Endothelial cell (in vitro differentiated cells): ENCODE measurements around the gene CRABP2. TPM values are rescaled to one million over a fixed set of nuclear protein-coding genes. Genes with fewer than 3 reads are reported as not detected.

Experiments used
- DNase-seq: peaks from one replicate; pipeline ENCODE4 v3.0.0; 2021; ENCODE audit warnings: low spot score
- H3K27ac Mint-ChIP-seq: one replicate; pipeline ENCODE4 v1.8.0; 2021; ENCODE audit warnings: mixed read lengths, inconsistent platforms; ENCODE audit not compliant: unreplicated experiment
- H3K27me3 Mint-ChIP-seq: one replicate; pipeline ENCODE4 v1.8.0; 2021; ENCODE audit warnings: mild to moderate bottlenecking, moderate library complexity, mixed read lengths, inconsistent platforms; ENCODE audit not compliant: unreplicated experiment
- H3K36me3 Mint-ChIP-seq: one replicate; pipeline ENCODE4 v1.8.0; 2021; ENCODE audit warnings: mild to moderate bottlenecking, low read depth, mixed read lengths, inconsistent platforms; ENCODE audit not compliant: unreplicated experiment
- H3K4me1 Mint-ChIP-seq: one replicate; pipeline ENCODE4 v1.8.0; 2021; ENCODE audit warnings: mild to moderate bottlenecking, mixed read lengths, inconsistent platforms; ENCODE audit not compliant: unreplicated experiment
- H3K4me3 Mint-ChIP-seq: one replicate; pipeline ENCODE4 v1.8.0; 2021; ENCODE audit warnings: mild to moderate bottlenecking, mixed read lengths, inconsistent platforms; ENCODE audit not compliant: unreplicated experiment
- H3K9me3 Mint-ChIP-seq: one replicate; pipeline ENCODE4 v1.8.0; 2021; ENCODE audit warnings: mixed read lengths, inconsistent platforms; ENCODE audit not compliant: unreplicated experiment
- CTCF ChIP-seq: fragments of 200-600 bp; sonication (generic); IDR thresholded peaks from one replicate; pipeline ENCODE4 v1.5.0; 2021; ENCODE audit warnings: antibody characterized with exemption; ENCODE audit not compliant: unreplicated experiment
- total RNA-seq: library from RNA; stranded (reverse); fragmentation: NEBNext Ultra II Directional; extraction: Animal tissue kit (Norgen Biotek cat#: 25700); gene quantifications from one replicate; pipeline ENCODE4 v1.2.1, GENCODE V29; 2021; ENCODE audit not compliant: unreplicated experiment

Gene CRABP2
- total RNA-seq, 1 donor from 2014 or later = 9.5 TPM

GRCh38 chr1:156751451-156751756 is 46.0 kb upstream of the CRABP2 start, which contains the start of gene HDGF:
Gene HDGF (minus strand): TSS chr1:156751675. CDS start chr1:156751429, 246 bp downstream.
- no peak for DNase-seq
- H3K4me1 Mint-ChIP-seq = peaks cover 48% of the 10 kb centered on the region
- TF ChIP-seq CTCF = no peak

DNA sequence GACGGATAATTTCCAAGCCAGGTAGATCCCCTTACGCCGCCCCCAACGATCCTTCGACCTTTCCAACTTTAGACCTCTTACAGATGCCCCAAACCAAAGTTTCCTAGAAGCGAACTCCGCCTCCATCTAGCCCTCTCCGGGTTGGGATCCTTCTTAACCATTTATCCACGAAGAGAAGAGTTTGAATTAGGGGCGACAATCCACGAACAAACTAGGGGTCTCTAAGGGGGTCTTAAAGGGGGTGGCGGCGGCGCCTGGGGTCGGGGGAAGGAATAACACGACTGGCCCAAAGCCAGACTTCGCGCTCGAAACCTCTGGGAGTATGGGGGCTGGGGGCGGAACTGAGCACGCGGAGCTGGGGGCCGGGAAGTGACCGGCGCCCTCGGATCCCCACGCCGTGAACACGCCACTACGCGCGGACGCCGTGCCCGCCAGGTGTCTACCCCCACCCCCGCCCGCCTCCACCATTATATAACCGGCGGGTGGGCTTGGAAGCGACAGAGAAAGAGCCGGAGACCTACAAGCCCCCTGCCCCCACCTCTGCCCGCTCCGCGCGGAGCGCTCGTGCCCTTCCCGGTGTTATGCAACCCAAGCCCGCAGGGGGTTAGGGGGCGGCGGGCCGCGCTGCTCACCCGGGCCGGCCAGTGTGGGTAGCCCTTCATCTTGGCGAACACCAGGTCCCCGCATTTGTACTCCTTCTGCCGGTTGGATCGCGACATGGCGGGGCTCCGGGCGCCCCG is 45.5 kb upstream of the CRABP2 start:
- peaks cover 10% of the 10 kb centered on the region for H3K36me3 Mint-ChIP-seq
- no peak for TF ChIP-seq CTCF
- peaks cover 53% of the 10 kb centered on the region for H3K4me1 Mint-ChIP-seq
- peaks cover 23% of the 10 kb centered on the region for H3K27me3 Mint-ChIP-seq
- peak overlapping the region; percentile 94 for H3K4me3 Mint-ChIP-seq
- H3K9me3 Mint-ChIP-seq = no peaks in the 10 kb centered on the region
- DNase-seq = peak; percentile 61
- peak overlapping the region; percentile 99 for H3K27ac Mint-ChIP-seq

More at GRCh38 chr1:156751451-156751756, 46.0 kb upstream of the CRABP2 start, which contains the start of gene HDGF:
- H3K27me3 Mint-ChIP-seq = peaks cover 22% of the 10 kb centered on the region
- H3K4me3 Mint-ChIP-seq = peak within 1 kb of the TSS; percentile 96
- peak within 1 kb of the TSS; percentile 99 for H3K27ac Mint-ChIP-seq
- no peaks in the 10 kb centered on the region for H3K9me3 Mint-ChIP-seq
- H3K36me3 Mint-ChIP-seq = peaks cover 5% of the 10 kb centered on the region

GRCh38 chr1:156750191-156750672 is 44.8 kb upstream of the CRABP2 start:
- DNase-seq = no peak
- peaks cover 59% of the 10 kb centered on the region for H3K4me1 Mint-ChIP-seq

DNA sequence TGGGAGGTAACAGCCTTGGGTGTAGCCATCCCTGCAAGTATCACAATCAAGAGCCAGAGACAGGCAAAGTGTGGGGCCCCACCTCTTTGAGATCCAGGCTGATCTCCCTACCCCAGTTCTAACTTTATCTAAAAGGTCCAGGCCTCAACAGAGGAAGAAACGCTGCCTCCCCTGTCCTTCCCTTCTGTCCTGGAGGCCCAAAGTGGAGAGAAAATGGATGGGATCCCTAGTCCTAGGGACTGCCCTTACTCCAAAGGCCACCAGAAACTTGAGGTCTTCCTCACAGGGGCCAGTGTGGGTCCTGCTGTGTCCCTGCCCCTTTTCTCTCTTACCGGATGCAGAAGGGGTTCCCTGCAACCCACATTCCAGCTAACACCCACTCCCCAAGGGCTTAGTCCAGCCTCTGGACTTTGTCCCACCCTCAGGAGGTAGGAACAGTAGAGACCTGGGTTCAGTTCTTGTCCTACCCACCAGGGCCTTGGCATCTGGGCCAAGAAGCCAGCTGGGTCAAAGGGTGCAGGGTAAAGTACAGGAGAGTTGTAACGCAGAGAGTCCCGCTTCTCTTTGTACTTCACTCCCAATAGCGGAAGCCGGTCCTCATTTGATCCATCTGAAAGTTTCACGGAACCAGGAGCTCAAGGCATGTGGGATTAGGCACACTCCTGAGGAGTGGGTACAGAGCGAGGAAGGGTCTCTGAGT is 44.2 kb upstream of the CRABP2 start:
- Mint-ChIP-seq H3K9me3 (no peaks in the 10 kb centered on the region), H3K36me3 (peaks cover 20% of the 10 kb centered on the region), H3K27ac (peak overlapping the region; percentile 99), H3K4me3 (peak overlapping the region; percentile 94), H3K27me3 (peaks cover 25% of the 10 kb centered on the region), H3K4me1 (peaks cover 56% of the 10 kb centered on the region)
- DNase-seq = no peak
- no peak for TF ChIP-seq CTCF

More at GRCh38 chr1:156750191-156750672, 44.8 kb upstream of the CRABP2 start:
- Mint-ChIP-seq H3K36me3 (peaks cover 17% of the 10 kb centered on the region), H3K9me3 (no peaks in the 10 kb centered on the region), H3K27me3 (peaks cover 26% of the 10 kb centered on the region), H3K27ac (peak overlapping the region; percentile 99), H3K4me3 (peak overlapping the region; percentile 94)
- TF ChIP-seq CTCF = no peak
